CD4-positive, alpha-beta T cell (primary cell): ENCODE results near the gene DPP9. TPM values are rescaled to one million over a fixed set of nuclear protein-coding genes. Genes with fewer than 3 reads are reported as not detected.
A peak's percentile ranks its signal among the peaks of the same experiment; 100 is the strongest.

Source experiments
- ATAC-seq: fragments of 200-7000 bp; cut with Tn5 transposase; one replicate; pipeline ENCODE4 v1.10.0; 2022; ENCODE audit warnings: mild to moderate bottlenecking; ENCODE audit not compliant: poor library complexity
- CTCF ChIA-PET: fragments of 350-600 bp; sonication (Branson Sonifier 250); formaldehyde crosslinking; loops from one replicate; lab custom pipeline; 2021; ENCODE audit warnings: antibody characterized with exemption, inconsistent platforms; lab: Charles Lee
- POLR2A ChIA-PET: fragments of 350-600 bp; sonication (Branson Sonifier 250); formaldehyde crosslinking; loops from one replicate; lab custom pipeline; 2021; ENCODE audit warnings: antibody characterized with exemption, inconsistent platforms; lab: Charles Lee
- DNase-seq, 14 experiments: peaks; one replicate each; pipeline ENCODE4 v3.0.0-alpha.2; 2013 to 2020; ENCODE audit warnings: mixed read lengths in 2 of 14
- H3K27ac ChIP-seq, 2 donors: one replicate each; pipeline versions ENCODE4 v1.5.1 to v1.7.0; 2013; ENCODE audit warnings: low read length in 2 of 2, low read depth in 1 of 2, mild to moderate bottlenecking in 1 of 2
- H3K27me3 ChIP-seq, 2 experiments: 1 replicate in 1 of 2; 2 replicates in 1 of 2; pipeline versions ENCODE4 v1.6.1 to v1.7.0; 2013; ENCODE audit warnings: low read length in 2 of 2, control low read depth in 1 of 2, mild to moderate bottlenecking in 1 of 2, moderate library complexity in 1 of 2; ENCODE audit not compliant: insufficient read depth in 2 of 2, control insufficient read depth in 1 of 2
- H3K36me3 ChIP-seq: one replicate; pipeline ENCODE4 v1.6.1; 2013; ENCODE audit warnings: low read length, control low read depth; ENCODE audit not compliant: insufficient read depth
- H3K4me1 ChIP-seq: one replicate; pipeline ENCODE4 v1.6.1; 2013; ENCODE audit warnings: low read length, control low read depth; ENCODE audit not compliant: insufficient read depth
- H3K4me3 ChIP-seq: one replicate; pipeline ENCODE4 v1.5.1; 2013; ENCODE audit warnings: mild to moderate bottlenecking, low read length, moderate library complexity
- H3K9me3 ChIP-seq, 2 experiments: 1 replicate in 1 of 2; 2 replicates in 1 of 2; pipeline versions ENCODE4 v1.6.1 to v1.7.0; 2013; ENCODE audit warnings: low read length in 2 of 2, mild to moderate bottlenecking in 2 of 2, control low read depth in 1 of 2, moderate library complexity in 1 of 2; ENCODE audit not compliant: control insufficient read depth in 1 of 2, insufficient read depth in 1 of 2
- H3K27ac Mint-ChIP-seq: one replicate; pipeline ENCODE4 v1.8.0; 2020; ENCODE audit warnings: mixed read lengths
- H3K27me3 Mint-ChIP-seq: one replicate; pipeline ENCODE4 v1.8.0; 2021; ENCODE audit warnings: mixed read lengths
- H3K36me3 Mint-ChIP-seq: one replicate; pipeline ENCODE4 v1.8.0; 2021; ENCODE audit warnings: low read depth, mixed read lengths
- H3K4me1 Mint-ChIP-seq: one replicate; pipeline ENCODE4 v1.8.0; 2021; ENCODE audit warnings: low read depth, mixed read lengths
- H3K4me3 Mint-ChIP-seq: one replicate; pipeline ENCODE4 v1.8.0; 2020; ENCODE audit warnings: mild to moderate bottlenecking, mixed read lengths
- H3K9me3 Mint-ChIP-seq: one replicate; pipeline ENCODE4 v1.8.0; 2020; ENCODE audit warnings: mixed read lengths
- CTCF ChIP-seq: fragments of 200-600 bp; IDR thresholded peaks from one replicate; pipeline ENCODE4 v1.8.0; 2022; ENCODE audit warnings: antibody characterized with exemption, mild to moderate bottlenecking
- intact Hi-C, 2 experiments: fragments of 100-400 bp; cut with DNase I in 1 of 2; cut with micrococcal nuclease in 1 of 2; formaldehyde crosslinking; loops; one replicate each; pipeline versions ENCODE4 v1.15.1 to v1.9.0; 2023 to 2025; cut with DNase I, micrococcal nuclease
- total RNA-seq, 174 experiments: library from RNA in 2 of 174; stranded (reverse) in 2 of 174; gene quantifications; one replicate each; pipeline ENCODE4 v1.2.3 and lab custom pipeline; 2021 to 2026

DPP9 gene
- total RNA-seq, 2 experiments from 2014 or later: 67.9 to 72.8 TPM

GRCh38 chr19:4758082-4758481, 34.4 kb upstream of the DPP9 start:
- peaks cover 0 to 16% of the 10 kb centered on the region in 2 experiments for H3K9me3 ChIP-seq
- no peak overlapping the region for H3K27ac Mint-ChIP-seq
- ATAC-seq (no peak), DNase-seq (no peak)
- H3K27ac ChIP-seq: no peak overlapping the region
- ChIA-PET POLR2A (interaction anchor here (0.6 kb wide), 1 partner anchor 33 kb away, joined by 3 read pairs; no protein-coding TSS in a partner anchor), CTCF (no interaction called here)
- H3K27me3 ChIP-seq: peaks cover 31 to 36% of the 10 kb centered on the region in 2 experiments
- intact Hi-C loops: no loop called here
- peaks cover 59% of the 10 kb centered on the region for H3K27me3 Mint-ChIP-seq
- H3K4me1 ChIP-seq: peaks cover 13% of the 10 kb centered on the region
- no peaks in the 10 kb centered on the region for H3K9me3 Mint-ChIP-seq
- no peak overlapping the region for H3K4me3 Mint-ChIP-seq
- H3K36me3 Mint-ChIP-seq: no peaks in the 10 kb centered on the region
- TF ChIP-seq CTCF: no peak
- H3K4me3 ChIP-seq: no peak overlapping the region
- no peaks in the 10 kb centered on the region for H3K4me1 Mint-ChIP-seq
- no peaks in the 10 kb centered on the region for H3K36me3 ChIP-seq

DNA sequence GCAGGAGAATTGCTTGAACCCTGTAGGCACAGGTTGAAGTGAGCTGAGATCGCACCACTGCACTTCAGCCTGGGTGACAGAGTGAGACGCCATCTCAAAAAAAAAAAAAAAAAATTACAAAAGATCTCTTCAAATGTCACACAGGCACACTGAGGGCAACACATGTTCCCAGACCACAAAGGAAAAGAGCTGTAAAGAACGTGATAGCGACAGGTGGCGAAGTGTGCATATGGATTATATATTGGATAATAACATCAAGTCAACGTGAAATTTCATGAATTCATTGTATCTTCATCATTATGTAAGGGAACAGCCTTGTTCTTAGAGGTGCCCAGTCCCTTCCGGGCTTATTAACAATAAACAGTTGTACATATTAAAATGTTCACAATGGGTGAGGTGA, 31.8 kb upstream of the DPP9 start:
- Mint-ChIP-seq H3K27ac (no peak overlapping the region), H3K4me1 (no peaks in the 10 kb centered on the region), H3K9me3 (no peaks in the 10 kb centered on the region), H3K4me3 (no peak overlapping the region), H3K36me3 (no peaks in the 10 kb centered on the region), H3K27me3 (peaks cover 36% of the 10 kb centered on the region)
- no peak overlapping the region for H3K27ac ChIP-seq
- POLR2A ChIA-PET: no interaction called here
- CTCF ChIA-PET: no interaction called here
- TF ChIP-seq CTCF: no peak
- H3K4me1 ChIP-seq: peaks cover 13% of the 10 kb centered on the region
- peaks cover 12 to 16% of the 10 kb centered on the region in 2 experiments for H3K27me3 ChIP-seq
- intact Hi-C loops: no loop called here
- H3K36me3 ChIP-seq: no peaks in the 10 kb centered on the region
- ATAC-seq (no peak), DNase-seq (no peak)
- H3K9me3 ChIP-seq: peaks cover 0 to 16% of the 10 kb centered on the region in 2 experiments
- H3K4me3 ChIP-seq: no peak overlapping the region

GRCh38 chr19:4754248-4754647, 30.6 kb upstream of the DPP9 start:
- H3K4me3 ChIP-seq: no peak overlapping the region
- no peak overlapping the region for H3K27ac ChIP-seq
- Mint-ChIP-seq H3K4me3 (no peak overlapping the region), H3K27me3 (peaks cover 36% of the 10 kb centered on the region), H3K4me1 (no peaks in the 10 kb centered on the region), H3K27ac (no peak overlapping the region), H3K9me3 (no peaks in the 10 kb centered on the region), H3K36me3 (no peaks in the 10 kb centered on the region)
- peaks cover 0 to 8% of the 10 kb centered on the region in 2 experiments for H3K9me3 ChIP-seq
- ATAC-seq (peak; percentile 21), DNase-seq (no peak)
- H3K27me3 ChIP-seq: peaks cover under 1 to 9% of the 10 kb centered on the region in 2 experiments
- TF ChIP-seq CTCF: no peak
- no peaks in the 10 kb centered on the region for H3K36me3 ChIP-seq
- intact Hi-C loops: no loop called here
- peaks cover 1% of the 10 kb centered on the region for H3K4me1 ChIP-seq
- CTCF ChIA-PET: no interaction called here
- POLR2A ChIA-PET: no interaction called here
